ENCODE data around the gene OLIG1. TPM values are rescaled to one million over a fixed set of nuclear protein-coding genes. Genes with fewer than 3 reads are reported as not detected.

OLIG1 gene
- total RNA-seq, 1 experiment from 2014 or later = not detected

DNA sequence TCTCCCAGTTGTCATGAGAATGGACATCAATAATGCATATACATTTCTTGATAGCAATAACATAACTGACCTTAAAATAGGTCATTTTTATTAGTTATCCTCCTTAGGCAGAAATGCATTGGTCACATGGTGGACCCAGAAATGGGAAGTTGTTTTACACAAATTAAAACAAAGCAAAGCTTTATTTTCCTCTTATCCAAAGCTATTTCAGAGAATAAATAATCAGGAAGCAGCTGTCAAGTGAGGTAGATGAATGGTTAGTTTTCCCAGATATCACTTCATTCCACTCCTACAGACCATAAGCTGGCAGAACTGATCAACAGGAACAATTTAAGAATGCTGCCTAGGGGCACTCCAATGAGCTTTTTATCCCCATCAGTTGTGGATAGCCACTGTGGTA is 16.0 kb upstream of the OLIG1 start:
- H3K79me2 ChIP-seq (ENCODE audit: low read length) = no peaks in the 10 kb centered on the region
- H3K9me3 ChIP-seq (ENCODE audit: low read length) = no peaks in the 10 kb centered on the region
- BruUV-seq (replicated peaks) = no TSS peak
- DNase-seq (no peak), ATAC-seq (no peak)
- H3K4me3 ChIP-seq (ENCODE audit: low read length) = no peak overlapping the region
- no peaks in the 10 kb centered on the region for H3K36me3 ChIP-seq (ENCODE audit: low read depth, low read length)
- TF ChIP-seq, protein P1, sequence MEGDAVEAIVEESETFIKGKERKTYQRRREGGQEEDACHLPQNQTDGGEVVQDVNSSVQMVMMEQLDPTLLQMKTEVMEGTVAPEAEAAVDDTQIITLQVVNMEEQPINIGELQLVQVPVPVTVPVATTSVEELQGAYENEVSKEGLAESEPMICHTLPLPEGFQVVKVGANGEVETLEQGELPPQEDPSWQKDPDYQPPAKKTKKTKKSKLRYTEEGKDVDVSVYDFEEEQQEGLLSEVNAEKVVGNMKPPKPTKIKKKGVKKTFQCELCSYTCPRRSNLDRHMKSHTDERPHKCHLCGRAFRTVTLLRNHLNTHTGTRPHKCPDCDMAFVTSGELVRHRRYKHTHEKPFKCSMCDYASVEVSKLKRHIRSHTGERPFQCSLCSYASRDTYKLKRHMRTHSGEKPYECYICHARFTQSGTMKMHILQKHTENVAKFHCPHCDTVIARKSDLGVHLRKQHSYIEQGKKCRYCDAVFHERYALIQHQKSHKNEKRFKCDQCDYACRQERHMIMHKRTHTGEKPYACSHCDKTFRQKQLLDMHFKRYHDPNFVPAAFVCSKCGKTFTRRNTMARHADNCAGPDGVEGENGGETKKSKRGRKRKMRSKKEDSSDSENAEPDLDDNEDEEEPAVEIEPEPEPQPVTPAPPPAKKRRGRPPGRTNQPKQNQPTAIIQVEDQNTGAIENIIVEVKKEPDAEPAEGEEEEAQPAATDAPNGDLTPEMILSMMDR (conservative IDR thresholded peaks at IDR 0.05; ENCODE audit: low read depth, low read length) = no peak
- TF ChIP-seq EZH2phosphoT487 (IDR thresholded peaks at IDR 0.05; ENCODE audit: borderline replicate concordance, low read length) = no peak
- no peak for TF ChIP-seq EZH2 (IDR thresholded peaks at IDR 0.05; ENCODE audit: low read length, unreplicated experiment)
- H3K4me1 ChIP-seq (ENCODE audit: insufficient read depth, low read length) = no peaks in the 10 kb centered on the region
- no peak overlapping the region for H2AFZ ChIP-seq (ENCODE audit: low read length)
- H3K9ac ChIP-seq (ENCODE audit: low read length) = no peak overlapping the region
- H4K20me1 ChIP-seq (ENCODE audit: low read length) = no peaks in the 10 kb centered on the region
- no peaks in the 10 kb centered on the region for H3F3A ChIP-seq (ENCODE audit: low read length, unreplicated experiment)
- H3K9me2 ChIP-seq (replicated peaks; ENCODE audit: low read length) = no peaks in the 10 kb centered on the region
- ChIA-PET POLR2A (ENCODE audit: unreplicated experiment) (no interaction called here), CTCF (no interaction called here)
- intact Hi-C loops (cut with micrococcal nuclease) = no loop called here
- H3K4me2 ChIP-seq (ENCODE audit: low read length) = no peak overlapping the region
- H3K27ac ChIP-seq (ENCODE audit: low read length) = no peak overlapping the region
- peaks cover 63% of the 10 kb centered on the region for H3K27me3 ChIP-seq (ENCODE audit: low read length)

DNA sequence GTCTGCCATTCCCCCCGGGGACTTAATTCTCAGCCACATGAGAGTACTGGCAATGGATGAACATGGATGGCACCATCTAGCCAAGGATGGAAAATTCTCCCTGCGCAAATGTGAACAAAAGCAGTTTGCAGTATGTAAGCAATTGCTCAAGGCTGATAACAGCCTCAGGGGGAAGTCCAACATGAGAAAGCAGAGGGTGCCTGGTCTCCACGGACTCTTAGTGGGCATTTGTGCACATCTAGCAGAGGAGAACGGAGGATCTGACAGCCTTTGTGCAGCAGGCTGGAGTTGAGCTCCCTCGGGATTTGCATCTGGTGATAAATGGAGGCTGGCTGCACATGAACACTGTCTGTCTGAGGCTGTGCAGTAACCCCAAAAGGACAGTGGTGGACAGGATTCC is 13.9 kb upstream of the OLIG1 start:
- no peaks in the 10 kb centered on the region for H3K79me2 ChIP-seq (ENCODE audit: low read length)

DNA sequence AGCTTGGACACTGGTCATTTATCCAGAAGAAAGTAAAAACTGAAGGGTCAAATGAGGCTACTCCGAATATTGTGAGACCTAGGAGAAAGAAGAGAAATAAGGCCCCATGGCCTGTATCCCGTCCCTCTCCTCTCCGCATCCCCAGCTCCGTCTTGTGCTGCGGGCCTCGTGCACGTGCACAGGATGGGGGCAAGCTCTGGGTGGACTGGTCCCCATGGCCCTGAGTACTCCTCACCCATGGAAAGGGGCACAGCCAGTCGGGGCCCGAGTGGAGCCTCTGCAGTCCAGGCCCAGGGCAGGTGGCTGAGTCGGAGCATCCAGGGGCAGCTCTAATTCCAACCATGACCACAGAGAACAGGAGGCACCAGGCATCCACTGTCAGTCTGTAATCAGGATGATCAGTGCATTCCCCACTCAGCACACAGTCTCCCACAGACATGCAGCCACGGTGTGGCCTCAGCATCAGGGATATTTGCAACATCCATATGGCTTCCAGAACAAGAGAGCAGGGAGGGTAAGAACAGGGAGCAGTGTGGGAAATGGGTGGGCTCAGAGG is 12.5 kb upstream of the OLIG1 start:
- POLR2A ChIA-PET (ENCODE audit: unreplicated experiment) = no interaction called here
- intact Hi-C loops (cut with micrococcal nuclease) = no loop called here
- no peaks in the 10 kb centered on the region for H3F3A ChIP-seq (ENCODE audit: low read length, unreplicated experiment)
- H3K4me2 ChIP-seq (ENCODE audit: low read length) = no peak overlapping the region
- H3K9ac ChIP-seq (ENCODE audit: low read length) = no peak overlapping the region
- H3K9me3 ChIP-seq (ENCODE audit: low read length) = no peaks in the 10 kb centered on the region
- DNase-seq (no peak), ATAC-seq (no peak)
- H3K36me3 ChIP-seq (ENCODE audit: low read depth, low read length) = no peaks in the 10 kb centered on the region
- H3K4me1 ChIP-seq (ENCODE audit: insufficient read depth, low read length) = no peaks in the 10 kb centered on the region
- H2AFZ ChIP-seq (ENCODE audit: low read length) = no peak overlapping the region
- TF ChIP-seq EZH2 (IDR thresholded peaks at IDR 0.05; ENCODE audit: low read length, unreplicated experiment) (no peak), EZH2phosphoT487 (IDR thresholded peaks at IDR 0.05; ENCODE audit: borderline replicate concordance, low read length) (no peak)
- TF ChIP-seq, protein P1 (conservative IDR thresholded peaks at IDR 0.05; ENCODE audit: low read depth, low read length) = no peak
- BruUV-seq (replicated peaks) = no TSS peak
- H4K20me1 ChIP-seq (ENCODE audit: low read length) = no peaks in the 10 kb centered on the region
- CTCF ChIA-PET = no interaction called here
- H3K27me3 ChIP-seq (ENCODE audit: low read length) = peaks cover 74% of the 10 kb centered on the region
- no peaks in the 10 kb centered on the region for H3K79me2 ChIP-seq (ENCODE audit: low read length)
- H3K9me2 ChIP-seq (replicated peaks; ENCODE audit: low read length) = no peaks in the 10 kb centered on the region
- H3K4me3 ChIP-seq (ENCODE audit: low read length) = no peak overlapping the region
- H3K27ac ChIP-seq (ENCODE audit: low read length) = no peak overlapping the region

More for the DNA sequence above, 13.9 kb upstream of the OLIG1 start:
- H3K4me2 ChIP-seq (ENCODE audit: low read length) = no peak overlapping the region
- TF ChIP-seq, protein P1 (conservative IDR thresholded peaks at IDR 0.05; ENCODE audit: low read depth, low read length) = no peak
- TF ChIP-seq EZH2phosphoT487 (IDR thresholded peaks at IDR 0.05; ENCODE audit: borderline replicate concordance, low read length) = no peak
- TF ChIP-seq EZH2 (IDR thresholded peaks at IDR 0.05; ENCODE audit: low read length, unreplicated experiment) = no peak
- H3K4me1 ChIP-seq (ENCODE audit: insufficient read depth, low read length) = no peaks in the 10 kb centered on the region
- H3K27ac ChIP-seq (ENCODE audit: low read length) = no peak overlapping the region
- no peak overlapping the region for H3K9ac ChIP-seq (ENCODE audit: low read length)
- ATAC-seq = no peak
- no peak overlapping the region for H3K4me3 ChIP-seq (ENCODE audit: low read length)
- H3K36me3 ChIP-seq (ENCODE audit: low read depth, low read length) = no peaks in the 10 kb centered on the region
- ChIA-PET CTCF (no interaction called here), POLR2A (ENCODE audit: unreplicated experiment) (no interaction called here)
- H2AFZ ChIP-seq (ENCODE audit: low read length) = no peak overlapping the region
- no peak for DNase-seq
- H3K9me2 ChIP-seq (replicated peaks; ENCODE audit: low read length) = no peaks in the 10 kb centered on the region
- no peaks in the 10 kb centered on the region for H3F3A ChIP-seq (ENCODE audit: low read length, unreplicated experiment)
- intact Hi-C loops (cut with micrococcal nuclease) = no loop called here
- no TSS peak for BruUV-seq (replicated peaks)
- peaks cover 73% of the 10 kb centered on the region for H3K27me3 ChIP-seq (ENCODE audit: low read length)
- no peaks in the 10 kb centered on the region for H4K20me1 ChIP-seq (ENCODE audit: low read length)
- H3K9me3 ChIP-seq (ENCODE audit: low read length) = no peaks in the 10 kb centered on the region

Data from PC-3 (cell line).